Vagina (tissue), 2 donors: ENCODE data around the gene NFATC4.

Source experiments
- POLR2A ChIP-seq, 2 donors: fragments of 450-650 bp; IDR thresholded peaks; one replicate each; pipeline ENCODE4 v1.6.1; 2017; ENCODE audit warnings: antibody characterized with exemption in 2 of 2, mild to moderate bottlenecking in 2 of 2, moderate library complexity in 2 of 2
- POLR2AphosphoS5 ChIP-seq, 2 donors: sonication (generic); formaldehyde crosslinking; IDR thresholded peaks; one replicate each; pipeline ENCODE4 v1.9.0; 2017; ENCODE audit warnings: antibody characterized with exemption in 2 of 2, mild to moderate bottlenecking in 2 of 2, low read depth in 1 of 2; ENCODE audit not compliant: insufficient read depth in 1 of 2
- TF ChIP-seq, protein P1 (sequence below), 3 experiments: fragments of 450-650 bp in 2 of 3; fragments of 200-600 bp in 1 of 3; sonication (generic) in 1 of 3; IDR thresholded peaks; one replicate each; pipeline ENCODE4 v1.5.1; 2017 to 2019; ENCODE audit warnings: antibody characterized with exemption in 3 of 3, mild to moderate bottlenecking in 2 of 3, moderate library complexity in 2 of 3

DNA sequence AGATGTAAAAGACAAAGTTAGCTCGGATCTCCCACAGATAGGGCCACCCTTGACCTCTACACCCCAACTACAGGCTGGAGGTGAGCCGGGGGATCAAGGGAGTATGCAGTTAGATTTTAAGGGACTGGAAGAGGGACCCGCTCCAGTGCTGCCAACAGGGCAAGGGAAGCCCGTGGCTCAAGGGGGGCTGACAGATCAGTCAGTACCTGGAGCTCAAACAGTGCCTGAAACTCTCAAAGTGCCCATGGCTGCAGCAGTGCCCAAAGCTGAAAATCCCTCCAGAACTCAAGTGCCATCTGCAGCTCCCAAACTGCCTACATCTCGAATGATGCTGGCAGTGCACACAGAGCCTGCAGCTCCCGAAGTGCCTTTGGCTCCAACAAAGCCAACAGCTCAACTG, 41.2 kb downstream of the NFATC4 start:
- TF ChIP-seq, protein P1, sequence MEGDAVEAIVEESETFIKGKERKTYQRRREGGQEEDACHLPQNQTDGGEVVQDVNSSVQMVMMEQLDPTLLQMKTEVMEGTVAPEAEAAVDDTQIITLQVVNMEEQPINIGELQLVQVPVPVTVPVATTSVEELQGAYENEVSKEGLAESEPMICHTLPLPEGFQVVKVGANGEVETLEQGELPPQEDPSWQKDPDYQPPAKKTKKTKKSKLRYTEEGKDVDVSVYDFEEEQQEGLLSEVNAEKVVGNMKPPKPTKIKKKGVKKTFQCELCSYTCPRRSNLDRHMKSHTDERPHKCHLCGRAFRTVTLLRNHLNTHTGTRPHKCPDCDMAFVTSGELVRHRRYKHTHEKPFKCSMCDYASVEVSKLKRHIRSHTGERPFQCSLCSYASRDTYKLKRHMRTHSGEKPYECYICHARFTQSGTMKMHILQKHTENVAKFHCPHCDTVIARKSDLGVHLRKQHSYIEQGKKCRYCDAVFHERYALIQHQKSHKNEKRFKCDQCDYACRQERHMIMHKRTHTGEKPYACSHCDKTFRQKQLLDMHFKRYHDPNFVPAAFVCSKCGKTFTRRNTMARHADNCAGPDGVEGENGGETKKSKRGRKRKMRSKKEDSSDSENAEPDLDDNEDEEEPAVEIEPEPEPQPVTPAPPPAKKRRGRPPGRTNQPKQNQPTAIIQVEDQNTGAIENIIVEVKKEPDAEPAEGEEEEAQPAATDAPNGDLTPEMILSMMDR (IDR thresholded peaks at IDR 0.05), result no peak
- TF ChIP-seq POLR2AphosphoS5 (IDR thresholded peaks at IDR 0.05; ENCODE audit: insufficient read depth in 1 of 2, low read depth in 1 of 2), result no peak
- no peak for TF ChIP-seq POLR2A (IDR thresholded peaks at IDR 0.05)
